T47D (cell line): ENCODE data around the gene TMEM14C.
A peak's percentile ranks its signal among the peaks of the same experiment; 100 is the strongest.
"Not testable (repeated sequence)": the region's sequence is repeated elsewhere in the genome, so short reads cannot be mapped to it uniquely, and the experiment has no call there.

ENCODE experiments used
- DNase-seq, 2 experiments: peaks; one replicate each; pipeline versions ENCODE4 v3.0.0 to v3.0.0-alpha.2; 2011 to 2012; ENCODE audit warnings: low read depth in 1 of 2, low spot score in 1 of 2
- JUND ChIP-seq: IDR thresholded peaks from 2 replicates; pipeline ENCODE4 v1.6.1; 2012; ENCODE audit warnings: low read depth
- in situ Hi-C: cut with HindIII; loops from 2 replicates; pipeline ENCODE4 v1.10.0; 2016; ENCODE audit warnings: low sequenced_read_pairs, low pct_unique_long_range_greater_than_20kb

TMEM14C gene

GRCh38 chr6:10694302-10695085 is 28.4 kb upstream of the TMEM14C start, which contains the start of the genes C6orf52 and PAK1IP1:
TSS of gene C6orf52 (minus strand) at chr6:10694616. CDS start at chr6:10687550, 7,066 bp downstream.
TSS of gene PAK1IP1 (plus strand) at chr6:10694972. CDS start at chr6:10694986, 14 bp downstream.
- in situ Hi-C loops: no loop called here
- peak; percentile 76 to 95 for DNase-seq
- TF ChIP-seq JUND: 0 out of 2 replicates have a peak, but pooled peaks have one; percentile 37

DNA sequence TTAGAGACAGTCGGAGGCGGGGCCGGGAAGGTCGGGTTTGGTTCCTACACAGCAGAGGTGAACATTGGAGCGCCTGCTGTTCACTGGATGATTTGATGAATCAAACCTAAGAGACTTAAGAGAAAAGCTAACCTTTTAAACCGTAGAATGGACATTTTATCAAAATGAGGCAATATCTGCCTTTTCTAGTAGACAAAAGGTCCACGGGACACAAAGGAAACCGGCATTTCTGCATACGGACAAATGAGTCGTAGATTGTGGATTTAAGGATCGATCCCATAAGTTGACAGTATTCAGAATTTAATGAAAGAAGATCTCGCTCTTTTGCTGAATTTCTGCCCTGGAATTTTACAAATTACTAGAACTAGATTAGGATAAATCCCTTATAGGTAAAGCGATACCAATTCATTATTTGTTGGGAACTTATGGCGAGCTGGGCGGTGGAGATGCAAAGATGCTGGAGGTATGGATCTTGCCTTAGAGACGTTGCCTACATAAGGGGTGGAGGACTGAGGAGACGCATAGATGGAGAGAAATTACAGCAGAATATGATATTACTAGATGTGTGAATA is 27.7 kb upstream of the TMEM14C start:
- in situ Hi-C loops: no loop called here
- no peak for DNase-seq
- TF ChIP-seq JUND: no peak

DNA sequence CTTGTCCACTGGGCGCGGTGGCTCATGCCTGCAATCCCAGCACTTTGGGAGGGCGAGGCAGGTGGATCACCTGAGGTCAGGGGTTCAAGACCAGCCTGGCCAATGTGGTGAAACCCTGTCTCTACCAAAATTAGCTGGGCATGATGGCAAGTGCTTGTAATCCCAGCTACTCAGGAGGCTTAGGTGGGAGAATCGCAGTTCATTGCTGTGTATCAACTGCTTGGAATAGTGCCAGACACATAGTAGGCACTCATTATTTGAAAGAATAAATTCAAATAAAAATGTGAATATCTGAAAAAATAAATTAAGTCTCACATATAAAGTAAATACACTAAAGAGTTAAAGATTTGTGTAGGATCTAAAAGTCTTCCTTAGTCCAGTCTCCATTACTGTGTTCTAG is 26.2 kb upstream of the TMEM14C start:
- in situ Hi-C loops: no loop called here
- no peak for DNase-seq
- no peak for TF ChIP-seq JUND

DNA sequence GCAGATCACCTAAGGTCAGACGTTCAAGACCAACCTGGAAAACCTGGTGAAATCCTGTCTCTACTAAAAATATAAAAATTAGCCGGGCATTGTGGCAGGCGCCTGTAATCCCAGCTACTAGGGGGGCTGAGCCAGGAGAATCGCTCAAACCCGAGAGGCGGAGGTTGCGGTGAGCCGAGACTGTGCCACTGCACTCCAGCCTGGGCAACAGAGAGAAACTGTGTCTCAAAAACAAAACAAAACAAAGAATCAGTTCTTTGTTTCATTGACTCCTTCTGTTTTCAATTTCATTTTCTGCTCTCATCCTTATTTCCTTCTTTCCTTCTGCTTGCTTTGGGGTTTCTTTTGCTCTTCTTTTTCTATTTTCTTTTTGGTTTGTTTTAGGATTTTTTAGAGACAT is 8.9 kb upstream of the TMEM14C start:
- no peak for TF ChIP-seq JUND
- no peak for DNase-seq
- in situ Hi-C loops: no loop called here

- no peak for TF ChIP-seq JUND
- no peak for DNase-seq
- in situ Hi-C loops: no loop called here
These were observed 3.4 kb upstream of the TMEM14C start for GRCh38 chr6:10719296-10719963.

- no peak for TF ChIP-seq JUND
- in situ Hi-C loops: no loop called here
- no peak for DNase-seq
These were observed 3.0 kb upstream of the TMEM14C start for GRCh38 chr6:10719964-10720264.

DNA sequence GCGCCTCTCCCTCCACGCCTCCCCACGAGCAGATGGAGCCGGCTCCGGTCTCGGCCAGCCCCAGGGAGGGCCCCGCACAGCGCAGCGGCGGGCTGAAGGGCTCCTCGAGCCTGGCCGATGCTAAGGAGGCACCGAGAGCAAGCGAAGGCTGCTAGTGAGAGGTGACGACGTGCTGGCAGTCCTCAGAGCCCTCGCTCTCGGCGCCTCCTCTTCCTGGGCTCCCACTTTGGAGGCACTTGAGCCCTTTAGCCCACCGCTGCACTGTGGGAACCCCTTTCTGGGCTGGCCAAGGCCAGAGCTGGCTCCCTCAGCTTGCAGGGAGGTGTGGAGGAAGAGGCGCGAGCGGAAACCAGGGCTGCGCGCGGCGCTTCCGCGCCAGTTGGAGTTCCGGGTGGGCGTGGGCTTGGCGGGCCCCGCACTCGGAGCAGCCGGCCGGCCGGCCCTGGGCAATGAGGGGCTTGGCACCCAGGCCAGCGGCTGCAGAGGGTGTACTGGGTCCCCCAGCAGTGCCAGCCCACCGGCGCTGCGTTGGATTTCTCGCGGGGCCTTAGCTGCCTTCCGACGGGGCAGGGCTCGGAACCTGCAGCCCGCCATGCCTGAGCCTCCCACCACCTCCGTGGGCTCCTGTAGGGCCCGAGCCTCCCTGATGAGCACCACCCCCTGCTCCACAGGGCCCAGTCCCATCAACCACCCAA is 2.5 kb upstream of the TMEM14C start:
- peak in 1 of 2 experiments; percentile 22 for DNase-seq
- TF ChIP-seq JUND: no peak
- in situ Hi-C loops: no loop called here

DNA sequence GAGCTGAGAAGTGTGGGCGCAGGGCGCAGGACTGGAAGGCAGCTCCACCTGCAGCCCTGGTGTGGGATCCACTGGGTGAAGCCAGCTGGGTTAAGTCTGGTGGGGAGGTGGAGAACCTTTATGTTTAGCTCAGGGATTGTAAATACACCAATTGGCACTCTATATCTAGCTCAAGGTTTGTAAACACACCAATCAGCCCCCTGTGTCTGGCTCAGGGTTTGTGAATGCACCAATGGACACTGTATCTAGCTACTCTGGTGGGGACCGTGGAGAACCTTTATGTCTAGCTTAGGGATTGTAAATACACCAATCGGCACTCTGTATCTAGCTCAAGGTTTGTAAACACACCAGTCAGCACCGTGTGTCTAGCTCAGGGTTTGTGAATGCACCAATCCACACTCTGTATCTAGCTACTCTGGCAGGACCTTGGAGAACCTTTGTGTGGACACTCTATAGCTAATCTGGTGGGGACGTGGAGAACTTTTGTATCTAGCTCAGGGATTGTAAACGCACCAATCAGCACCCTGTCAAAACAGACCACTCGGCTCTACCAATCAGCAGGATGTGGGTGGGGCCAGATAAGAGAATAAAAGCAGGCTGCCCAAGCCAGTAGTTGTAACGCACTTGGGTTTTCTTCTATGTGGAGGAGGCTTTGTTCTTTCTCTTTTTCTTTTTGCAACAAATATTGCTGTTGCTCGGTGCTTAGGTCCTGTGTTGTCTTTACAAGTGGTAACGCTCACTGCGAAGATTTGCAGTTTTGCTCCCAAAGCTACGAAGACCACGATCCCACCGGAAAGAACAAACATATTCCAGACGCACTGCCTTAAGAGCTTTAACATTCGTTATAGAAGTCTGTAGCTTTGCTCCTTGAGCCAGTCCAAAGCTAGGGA is 1.7 kb upstream of the TMEM14C start:
- DNase-seq: not testable (repeated sequence)

DNA sequence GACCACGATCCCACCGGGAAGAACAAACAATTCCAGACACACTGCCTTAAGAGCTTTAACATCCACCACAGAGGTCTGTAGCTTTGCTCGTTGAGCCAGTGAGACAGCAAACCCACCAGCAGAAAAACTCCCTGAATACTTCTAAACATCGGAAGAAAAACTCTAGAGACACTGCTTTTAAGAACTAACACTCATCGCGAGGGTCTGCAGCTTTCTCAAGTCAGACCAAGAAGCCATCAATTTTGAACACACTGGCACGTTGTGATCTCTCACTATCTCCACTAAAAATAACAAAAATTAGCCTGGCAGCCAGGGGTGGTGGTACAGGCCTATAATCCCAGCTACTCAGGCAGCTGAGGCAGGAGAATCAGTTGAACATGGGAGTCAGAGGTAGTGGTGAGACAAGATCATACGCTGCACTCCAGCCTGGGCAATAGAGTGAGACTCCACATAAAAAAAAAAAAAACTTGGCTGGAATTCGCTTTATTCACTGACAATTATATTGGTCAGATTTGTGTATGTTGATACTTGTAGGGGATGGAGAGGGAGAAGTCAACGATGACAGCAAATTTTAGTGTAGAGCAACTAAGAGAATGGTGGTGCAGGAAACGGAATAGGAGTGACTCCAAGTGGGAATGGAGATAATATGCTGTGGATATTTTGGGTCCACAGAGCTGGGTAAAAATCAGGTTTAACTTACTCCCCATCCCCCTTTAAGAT is 860 bp upstream of the TMEM14C start:
- in situ Hi-C loops: no loop called here
- no peak for TF ChIP-seq JUND
- no peak for DNase-seq

More for the DNA sequence above, 1.7 kb upstream of the TMEM14C start:
- in situ Hi-C loops: not testable (repeated sequence)

GRCh38 chr6:10722570-10722819 is 375 bp upstream of the TMEM14C start:
- no peak for TF ChIP-seq JUND
- in situ Hi-C loops: no loop called here
- DNase-seq: no peak

- DNase-seq: no peak
- no peak for TF ChIP-seq JUND
- in situ Hi-C loops: no loop called here
These were observed 654 bp downstream of the TMEM14C start for GRCh38 chr6:10723567-10723881.

- in situ Hi-C loops: no loop called here
- DNase-seq: no peak
- TF ChIP-seq JUND: no peak
These were observed 2.2 kb downstream of the TMEM14C start for GRCh38 chr6:10725044-10725443.
